Ectodermal cell (in vitro differentiated cells): ENCODE data around the gene MED7.

Source experiments
- H3K27ac ChIP-seq: 2 replicates; pipeline ENCODE4 v1.7.0; 2013; ENCODE audit warnings: mild to moderate bottlenecking, low read depth, low read length; ENCODE audit not compliant: insufficient read depth, poor library complexity, severe bottlenecking
- H3K27me3 ChIP-seq: 2 replicates; pipeline ENCODE4 v1.7.0; 2013; ENCODE audit warnings: mild to moderate bottlenecking, low read length; ENCODE audit not compliant: insufficient read depth, control insufficient read depth, poor library complexity, severe bottlenecking
- H3K36me3 ChIP-seq: one replicate; pipeline ENCODE4 v1.7.0; 2013; ENCODE audit warnings: low read length; ENCODE audit not compliant: control insufficient read depth, insufficient read depth
- H3K4me1 ChIP-seq: one replicate; pipeline ENCODE4 v1.7.0; 2013; ENCODE audit warnings: low read length; ENCODE audit not compliant: control insufficient read depth, insufficient read depth
- H3K4me3 ChIP-seq: 2 replicates; pipeline ENCODE4 v1.7.0; 2013; ENCODE audit warnings: low read depth, low read length, control low read depth; ENCODE audit not compliant: insufficient read depth
- H3K9me3 ChIP-seq: 2 replicates; pipeline ENCODE4 v1.7.0; 2013; ENCODE audit warnings: mild to moderate bottlenecking, low read length, moderate library complexity; ENCODE audit not compliant: control insufficient read depth
- WGBS, 2 experiments: methylation state at CpG; one replicate each; pipeline ENCODE4 v1.1.7; 2013; ENCODE audit warnings: missing lambda C conversion rate in 2 of 2; 5-methylcytosine and 5-hydroxymethylcytosine counted together

The MED7 gene

GRCh38 chr5:157107508-157107907 is 35.2 kb downstream of the MED7 start:
- WGBS, 2 experiments: 92 to 94% methylated on average over 3 of the region's 3 CpGs
- Histone ChIP-seq H3K4me1 (peaks cover 11% of the 10 kb centered on the region), H3K4me3 (no peak overlapping the region), H3K27ac (no peak overlapping the region), H3K27me3 (no peaks in the 10 kb centered on the region), H3K36me3 (no peaks in the 10 kb centered on the region), H3K9me3 (no peaks in the 10 kb centered on the region)

- H3K27ac ChIP-seq: no peak overlapping the region
- WGBS, 2 experiments: 89% methylated on average over 14 of the region's 14 CpGs
- no peaks in the 10 kb centered on the region for H3K36me3 ChIP-seq
- peaks cover 11% of the 10 kb centered on the region for H3K4me1 ChIP-seq
- H3K9me3 ChIP-seq: no peaks in the 10 kb centered on the region
- no peak overlapping the region for H3K4me3 ChIP-seq
- H3K27me3 ChIP-seq: no peaks in the 10 kb centered on the region
These were observed 35.8 kb downstream of the MED7 start for GRCh38 chr5:157106630-157107461.

GRCh38 chr5:157100140-157100679 is 42.5 kb downstream of the MED7 start:
- 91% methylated on average over 2 of the region's 2 CpGs for WGBS, 2 experiments
- Histone ChIP-seq H3K4me3 (no peak overlapping the region), H3K36me3 (no peaks in the 10 kb centered on the region), H3K27me3 (no peaks in the 10 kb centered on the region), H3K9me3 (no peaks in the 10 kb centered on the region), H3K27ac (no peak overlapping the region), H3K4me1 (no peaks in the 10 kb centered on the region)

GRCh38 chr5:157088342-157088990 is 54.2 kb downstream of the MED7 start:
- H3K4me3 ChIP-seq: no peak overlapping the region
- 85 to 88% methylated on average over 2 to 3 of the region's 3 CpGs for WGBS, 2 experiments
- no peaks in the 10 kb centered on the region for H3K36me3 ChIP-seq
- H3K27me3 ChIP-seq: no peaks in the 10 kb centered on the region
- no peak overlapping the region for H3K27ac ChIP-seq
- no peaks in the 10 kb centered on the region for H3K9me3 ChIP-seq
- no peaks in the 10 kb centered on the region for H3K4me1 ChIP-seq
